ENCODE results near the gene DRAM2. TPM values are rescaled to one million over a fixed set of nuclear protein-coding genes. Genes with fewer than 3 reads are reported as not detected.

Gene DRAM2
- 39.7 TPM for total RNA-seq (ENCODE audit: unreplicated experiment)
- long read RNA-seq, partial matches to known transcripts, result 4 of 43 reads
- long read RNA-seq, other reads (novel, unspliced or antisense), result 34 of 43 reads

DNA sequence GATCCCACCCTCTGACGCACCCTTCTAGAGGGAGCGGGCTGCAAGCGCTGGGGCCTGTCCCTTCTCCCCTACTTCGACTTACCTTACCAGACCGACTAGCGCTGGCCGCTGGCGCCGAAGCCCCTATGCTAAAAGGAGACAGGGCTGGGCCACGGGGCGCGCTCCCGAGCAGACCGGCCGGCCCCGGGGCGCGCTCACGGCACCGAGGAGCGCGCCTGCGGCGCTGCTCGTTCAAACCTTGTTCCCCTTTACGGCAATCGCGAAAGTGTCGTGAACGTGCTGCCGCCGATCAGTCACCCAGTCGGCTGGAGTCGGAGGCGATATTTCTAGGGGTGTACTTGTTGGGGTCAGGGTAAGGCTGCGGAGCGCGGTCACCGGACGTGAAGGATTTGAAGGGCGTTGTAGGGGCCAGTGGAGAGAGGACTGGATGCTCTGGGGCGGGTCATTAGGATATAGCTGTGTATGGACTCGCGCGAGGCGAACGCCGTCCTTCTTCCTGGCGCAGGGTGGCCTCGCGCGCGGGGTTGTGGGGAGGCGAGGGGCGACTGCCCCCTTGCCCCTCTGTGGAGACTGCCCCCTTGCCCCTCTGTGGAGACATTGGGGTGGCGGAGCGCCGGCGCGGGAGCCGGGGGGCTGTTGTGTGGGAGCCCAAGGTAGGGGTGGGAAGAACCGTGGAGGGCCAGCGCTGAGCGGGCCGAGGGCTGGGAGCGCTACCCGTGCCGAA lies at the start of gene DRAM2, which contains the start of gene CEPT1:
Gene DRAM2 (minus strand): TSS at position 138 of the 724 bp plus-strand sequence. CDS start 8,539 bp downstream, outside the sequence.
Gene CEPT1 (plus strand): TSS at position 268 of the 724 bp plus-strand sequence. CDS start 7,492 bp downstream, outside the sequence.
- peaks cover 23% of the 10 kb centered on the region for H3K4me1 Mint-ChIP-seq (ENCODE audit: low read depth, unreplicated experiment)
- TF ChIP-seq, protein P1, sequence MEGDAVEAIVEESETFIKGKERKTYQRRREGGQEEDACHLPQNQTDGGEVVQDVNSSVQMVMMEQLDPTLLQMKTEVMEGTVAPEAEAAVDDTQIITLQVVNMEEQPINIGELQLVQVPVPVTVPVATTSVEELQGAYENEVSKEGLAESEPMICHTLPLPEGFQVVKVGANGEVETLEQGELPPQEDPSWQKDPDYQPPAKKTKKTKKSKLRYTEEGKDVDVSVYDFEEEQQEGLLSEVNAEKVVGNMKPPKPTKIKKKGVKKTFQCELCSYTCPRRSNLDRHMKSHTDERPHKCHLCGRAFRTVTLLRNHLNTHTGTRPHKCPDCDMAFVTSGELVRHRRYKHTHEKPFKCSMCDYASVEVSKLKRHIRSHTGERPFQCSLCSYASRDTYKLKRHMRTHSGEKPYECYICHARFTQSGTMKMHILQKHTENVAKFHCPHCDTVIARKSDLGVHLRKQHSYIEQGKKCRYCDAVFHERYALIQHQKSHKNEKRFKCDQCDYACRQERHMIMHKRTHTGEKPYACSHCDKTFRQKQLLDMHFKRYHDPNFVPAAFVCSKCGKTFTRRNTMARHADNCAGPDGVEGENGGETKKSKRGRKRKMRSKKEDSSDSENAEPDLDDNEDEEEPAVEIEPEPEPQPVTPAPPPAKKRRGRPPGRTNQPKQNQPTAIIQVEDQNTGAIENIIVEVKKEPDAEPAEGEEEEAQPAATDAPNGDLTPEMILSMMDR (IDR thresholded peaks at IDR 0.05; ENCODE audit: partially characterized antibody, unreplicated experiment), result no peak
- peaks cover 6% of the 10 kb centered on the region for H3K27me3 Mint-ChIP-seq (ENCODE audit: unreplicated experiment)
- H3K4me3 Mint-ChIP-seq (ENCODE audit: unreplicated experiment), result peak within 1 kb of the TSS; percentile 100
- H3K36me3 Mint-ChIP-seq (ENCODE audit: unreplicated experiment), result no peaks in the 10 kb centered on the region
- peak within 1 kb of the TSS; percentile 98 for H3K27ac Mint-ChIP-seq (ENCODE audit: unreplicated experiment)
- H3K9me3 Mint-ChIP-seq (ENCODE audit: unreplicated experiment), result peaks cover 2% of the 10 kb centered on the region
- DNase-seq, result peak; percentile 97

DNA sequence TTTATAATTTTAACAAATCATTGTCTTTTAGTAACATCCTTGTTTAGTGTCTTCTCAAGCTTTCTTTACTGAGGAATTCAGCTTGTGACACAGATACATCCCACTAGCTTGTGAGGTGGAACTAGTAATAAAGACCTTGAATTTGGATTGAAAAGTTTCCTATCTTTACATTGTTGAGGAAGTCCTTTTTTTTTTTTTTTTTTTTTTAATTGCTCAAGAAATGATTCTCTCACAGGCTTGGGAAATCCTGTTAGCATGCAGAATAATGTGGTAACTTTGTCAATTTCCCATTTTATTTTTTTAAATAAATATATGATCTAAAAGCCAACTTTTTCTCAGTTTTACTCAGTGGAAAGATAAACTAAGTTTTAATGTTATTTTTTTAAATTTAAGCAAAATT lies 44.8 kb upstream of the DRAM2 start:
- H3K4me1 Mint-ChIP-seq (ENCODE audit: low read depth, unreplicated experiment), result no peaks in the 10 kb centered on the region

DNA sequence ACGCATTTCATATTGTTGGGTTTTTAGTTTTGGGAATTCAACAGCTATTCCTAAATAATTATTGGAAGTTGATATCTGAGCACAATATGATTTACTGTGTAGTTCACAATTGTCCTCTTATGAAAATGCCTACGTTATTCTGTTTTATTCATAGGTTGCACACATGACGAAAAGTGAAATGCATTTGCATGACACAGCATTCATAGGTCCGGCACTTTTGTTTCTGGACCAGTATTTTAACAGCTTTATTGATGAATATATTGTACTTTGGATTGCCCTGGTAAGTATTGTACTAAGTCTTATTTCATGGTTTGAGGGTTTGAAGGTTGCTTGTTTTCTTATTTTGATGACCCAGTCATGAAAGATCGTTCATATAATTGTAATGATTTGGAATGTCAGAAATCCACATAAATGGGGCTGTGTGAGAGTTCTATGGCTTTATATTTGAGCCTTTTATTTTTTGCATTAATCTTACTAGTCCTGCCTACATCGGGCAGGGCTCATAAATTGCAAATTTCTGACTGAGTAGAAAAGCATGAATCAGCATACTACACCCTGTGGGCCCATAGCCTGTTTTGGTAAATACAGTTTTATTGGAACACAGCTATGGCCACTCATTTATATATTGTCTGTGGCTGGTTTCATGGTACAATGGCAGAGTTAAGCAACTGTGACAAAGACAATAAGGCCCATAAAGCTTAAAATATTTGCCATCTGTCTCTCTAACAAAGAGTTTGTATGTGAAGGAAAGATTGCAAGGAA lies 43.6 kb upstream of the DRAM2 start:
- peaks cover 10% of the 10 kb centered on the region for H3K36me3 Mint-ChIP-seq (ENCODE audit: unreplicated experiment)
- TF ChIP-seq, protein P1 (IDR thresholded peaks at IDR 0.05; ENCODE audit: partially characterized antibody, unreplicated experiment), result no peak

More for the DNA sequence above, 44.8 kb upstream of the DRAM2 start:
- Mint-ChIP-seq H3K27me3 (ENCODE audit: unreplicated experiment) (peaks cover 1% of the 10 kb centered on the region), H3K9me3 (ENCODE audit: unreplicated experiment) (no peaks in the 10 kb centered on the region), H3K4me3 (ENCODE audit: unreplicated experiment) (no peak overlapping the region), H3K36me3 (ENCODE audit: unreplicated experiment) (peaks cover 15% of the 10 kb centered on the region), H3K27ac (ENCODE audit: unreplicated experiment) (no peak overlapping the region)
- TF ChIP-seq, protein P1 (IDR thresholded peaks at IDR 0.05; ENCODE audit: partially characterized antibody, unreplicated experiment), result no peak
- no peak for DNase-seq

DNA sequence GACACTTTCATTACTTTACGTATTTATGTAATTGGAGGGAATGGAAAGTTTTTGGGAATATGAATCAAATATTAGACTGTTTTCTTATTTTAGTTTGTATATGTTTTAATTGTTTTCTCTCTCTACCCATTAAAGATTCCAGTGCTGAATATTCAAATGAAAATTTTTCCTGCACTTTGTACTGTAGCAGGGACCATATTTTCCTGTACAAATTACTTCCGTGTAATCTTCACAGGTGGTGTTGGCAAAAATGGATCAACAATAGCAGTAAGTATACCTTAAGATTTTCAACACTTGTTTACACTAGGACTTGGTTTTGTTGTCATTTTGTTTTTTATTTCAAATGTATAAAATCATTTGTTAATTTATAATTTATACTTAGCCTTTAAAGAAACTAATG lies 42.2 kb upstream of the DRAM2 start:
- no peaks in the 10 kb centered on the region for H3K9me3 Mint-ChIP-seq (ENCODE audit: unreplicated experiment)
- no peak overlapping the region for H3K27ac Mint-ChIP-seq (ENCODE audit: unreplicated experiment)
- no peaks in the 10 kb centered on the region for H3K27me3 Mint-ChIP-seq (ENCODE audit: unreplicated experiment)
- TF ChIP-seq, protein P1 (IDR thresholded peaks at IDR 0.05; ENCODE audit: partially characterized antibody, unreplicated experiment), result no peak
- peaks cover 7% of the 10 kb centered on the region for H3K36me3 Mint-ChIP-seq (ENCODE audit: unreplicated experiment)
- H3K4me3 Mint-ChIP-seq (ENCODE audit: unreplicated experiment), result no peak overlapping the region
- H3K4me1 Mint-ChIP-seq (ENCODE audit: low read depth, unreplicated experiment), result no peaks in the 10 kb centered on the region
- no peak for DNase-seq

More for the DNA sequence above, 43.6 kb upstream of the DRAM2 start:
- no peaks in the 10 kb centered on the region for H3K9me3 Mint-ChIP-seq (ENCODE audit: unreplicated experiment)
- no peaks in the 10 kb centered on the region for H3K4me1 Mint-ChIP-seq (ENCODE audit: low read depth, unreplicated experiment)
- H3K4me3 Mint-ChIP-seq (ENCODE audit: unreplicated experiment), result no peak overlapping the region
- H3K27me3 Mint-ChIP-seq (ENCODE audit: unreplicated experiment), result peaks cover 1% of the 10 kb centered on the region
- H3K27ac Mint-ChIP-seq (ENCODE audit: unreplicated experiment), result no peak overlapping the region
- no peak for DNase-seq

Measured in glutamatergic neuron (in vitro differentiated cells).